Stimulated activated CD4-positive, alpha-beta T cell treated with anti-CD3 and anti-CD28 coated beads, Interleukin-1b, Interleukin-23, amount 100 ng/mL, for 1 hour (primary cell): ENCODE measurements around the gene ANGPTL7.

Source experiments
- DNase-seq, 2 donors: peaks; one replicate each; pipeline ENCODE4 v3.0.0-alpha.2; 2020; ENCODE audit warnings: low read depth in 2 of 2

The ANGPTL7 gene

DNA sequence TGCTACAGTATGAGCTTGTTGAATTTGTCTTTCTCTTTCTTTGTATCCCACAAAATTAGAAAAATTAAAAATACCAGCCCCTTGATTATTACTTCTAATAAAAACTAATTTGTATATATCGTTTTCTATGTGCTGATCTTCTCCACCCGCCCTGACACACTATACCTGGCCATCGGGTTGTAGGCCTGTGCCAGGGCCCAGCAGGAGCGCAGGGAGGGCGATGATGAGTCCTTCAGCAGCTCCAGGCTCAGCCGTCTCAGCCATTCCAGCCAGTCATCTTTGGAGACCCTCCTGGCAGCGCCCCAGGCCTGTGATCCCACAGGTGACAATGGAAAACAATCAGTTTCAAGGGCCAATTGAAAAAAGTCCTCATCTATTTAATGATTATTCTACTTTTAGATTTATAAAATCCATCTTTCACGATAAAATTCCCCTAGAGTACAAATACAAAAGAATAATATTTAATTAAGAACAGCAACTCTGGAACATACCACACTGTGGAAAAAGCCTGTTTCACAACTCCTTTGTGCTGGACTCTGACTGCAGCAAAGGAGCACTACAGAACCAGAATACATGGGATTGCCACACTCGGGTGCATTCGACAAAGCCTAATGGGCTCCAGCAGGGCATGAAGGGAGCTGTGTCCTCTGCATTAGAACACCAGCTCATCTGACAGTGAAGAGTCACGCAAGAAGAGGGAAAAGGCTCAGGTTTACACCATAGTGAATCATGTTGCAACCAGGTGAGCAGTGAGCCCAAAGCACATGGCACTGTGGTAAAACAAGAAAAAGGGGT is 15.4 kb downstream of the ANGPTL7 start:
- no peak for DNase-seq

DNA sequence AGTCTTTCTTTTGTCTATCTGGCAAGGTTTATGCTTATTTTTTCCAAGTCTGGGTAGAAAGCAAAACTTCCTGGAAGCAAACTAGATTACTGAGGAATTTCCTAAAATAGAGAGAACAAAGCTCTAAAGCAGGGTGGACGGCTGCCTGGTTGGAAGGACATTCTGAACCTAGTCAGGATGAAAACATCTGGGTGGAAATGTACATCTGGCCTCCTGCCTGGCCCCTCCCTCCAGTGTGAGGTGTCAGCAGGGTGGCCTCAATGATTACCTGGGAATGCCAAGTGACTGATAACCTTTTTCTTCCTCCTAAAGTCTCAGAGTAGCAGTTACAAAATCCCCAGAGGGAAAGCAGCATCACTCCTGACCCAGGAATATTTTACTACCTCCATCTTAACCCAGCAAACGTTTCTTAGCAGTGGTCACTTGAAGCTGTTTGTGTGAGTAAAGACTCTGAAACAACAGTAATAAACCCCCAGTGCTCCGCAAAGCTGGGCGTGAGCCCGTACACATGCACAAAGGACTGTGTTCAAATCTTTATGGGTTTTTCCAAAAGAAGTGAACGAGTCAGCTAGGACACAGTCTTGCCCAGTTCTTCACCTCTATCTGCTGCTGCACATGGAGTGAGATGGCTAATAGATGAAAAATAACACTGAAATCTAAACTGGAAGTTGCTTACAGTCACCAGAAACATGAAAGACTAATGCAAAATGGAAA is 18.9 kb downstream of the ANGPTL7 start:
- DNase-seq: no peak

DNA sequence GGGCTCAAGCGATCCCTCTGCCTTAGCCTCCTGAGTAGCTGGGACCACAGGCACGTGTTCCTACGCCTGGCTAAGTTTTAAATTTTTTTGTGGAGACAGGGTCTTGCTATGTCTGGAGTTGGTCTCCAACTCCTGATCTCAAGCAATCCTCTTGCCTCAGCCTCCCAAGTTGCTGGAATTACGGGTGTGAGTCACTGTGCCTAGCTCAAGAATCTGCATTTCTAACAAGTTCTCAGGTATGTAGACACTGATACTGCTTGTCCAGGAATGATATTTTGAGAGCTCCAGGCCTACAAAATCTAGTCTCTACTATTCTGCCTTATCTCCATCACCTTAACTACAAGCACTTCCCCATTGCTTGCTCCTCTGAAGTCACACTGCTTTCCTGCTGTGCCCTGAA is 22.3 kb downstream of the ANGPTL7 start:
- DNase-seq: no peak

DNA sequence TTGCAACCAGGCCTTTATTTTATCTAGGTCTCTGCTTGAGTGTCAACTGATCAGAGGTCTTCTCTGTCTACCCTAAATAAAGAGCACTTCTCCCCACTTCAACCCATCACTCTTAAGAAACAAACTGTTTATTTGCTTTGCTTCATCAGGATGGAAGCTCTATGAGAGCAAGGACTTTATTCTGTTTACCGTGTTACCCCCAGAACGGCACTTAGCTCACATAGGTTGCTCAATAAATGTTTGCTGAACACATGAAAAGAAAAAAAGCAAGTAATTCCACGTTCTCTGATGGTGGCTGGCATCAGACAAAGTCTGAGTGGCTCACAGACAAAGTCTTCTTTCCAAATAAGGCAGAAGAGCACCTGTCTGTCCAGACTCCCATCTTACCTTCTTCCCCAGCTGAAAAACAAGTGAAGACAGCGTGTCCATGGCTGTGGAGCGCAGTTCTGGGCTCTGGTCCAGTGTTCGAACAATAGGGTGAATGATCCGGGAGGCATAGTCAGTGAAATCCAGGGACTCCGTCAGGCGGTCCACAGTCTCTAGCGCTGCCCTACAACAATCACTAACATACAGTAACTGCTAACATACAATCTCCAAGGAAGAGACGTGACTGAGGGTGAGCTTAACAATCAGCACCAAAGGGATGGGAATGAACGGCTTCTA is 22.9 kb downstream of the ANGPTL7 start:
- no peak for DNase-seq

DNA sequence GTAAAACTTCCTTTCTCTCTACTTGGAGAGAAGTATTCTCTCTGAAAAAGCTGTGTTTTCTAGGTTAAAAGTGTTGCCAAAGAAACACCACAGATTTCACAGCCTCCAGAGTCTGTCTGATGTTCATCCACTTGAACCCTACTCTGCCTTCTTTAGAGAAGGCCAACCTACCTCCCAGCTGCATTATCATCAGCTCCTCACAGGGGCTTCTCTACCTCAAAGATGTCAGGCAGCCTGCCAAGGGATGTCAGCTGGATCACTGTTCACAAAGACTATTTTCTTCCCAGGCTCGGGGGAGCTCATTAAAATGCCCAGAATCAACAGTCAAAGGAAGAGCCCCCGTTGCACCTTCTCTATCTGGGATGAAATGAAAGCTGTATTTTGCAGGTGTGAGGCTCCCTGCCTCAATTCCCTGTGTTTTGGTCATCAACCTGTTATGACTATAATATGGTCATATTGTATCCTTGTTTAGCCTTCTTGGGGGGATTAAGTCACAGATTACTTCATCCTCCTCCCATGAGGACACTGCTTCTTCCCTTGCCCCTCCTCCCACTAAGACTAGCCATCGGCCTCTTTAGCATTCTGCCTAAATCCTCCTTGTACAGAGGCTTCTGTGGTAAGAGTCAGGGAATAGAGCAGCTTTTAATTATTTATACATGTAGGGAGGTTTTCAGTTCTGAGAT is 25.7 kb downstream of the ANGPTL7 start:
- no peak for DNase-seq

DNA sequence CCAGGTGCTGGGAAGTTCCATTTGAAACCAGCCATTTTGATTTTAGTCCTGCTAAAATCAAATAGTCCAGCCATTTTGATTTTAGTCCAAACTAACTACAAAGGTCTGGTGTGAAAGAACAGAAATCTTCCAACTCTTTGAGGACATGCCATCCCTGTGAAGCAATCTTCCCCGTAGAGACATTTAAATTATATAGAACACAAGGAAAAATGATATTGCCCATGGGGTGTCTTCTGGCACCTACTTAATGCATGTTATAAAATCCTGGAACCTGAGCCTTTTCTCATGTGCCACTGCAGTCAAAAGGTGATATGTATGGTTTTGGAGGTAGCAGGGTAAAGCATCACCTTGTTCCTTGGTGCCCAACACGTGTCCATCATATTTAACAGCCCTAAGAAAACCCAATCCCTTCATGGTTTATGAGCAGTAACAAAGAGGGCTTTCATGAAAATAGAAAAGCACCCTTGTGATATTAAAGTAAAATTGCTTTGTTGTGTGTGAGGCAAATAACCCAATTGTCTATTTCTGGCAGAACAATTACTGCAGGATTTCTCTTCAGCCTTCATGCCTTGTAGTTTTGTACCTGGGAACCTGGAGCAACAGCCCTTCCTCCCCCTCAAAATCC is 26.3 kb downstream of the ANGPTL7 start:
- no peak for DNase-seq

DNA sequence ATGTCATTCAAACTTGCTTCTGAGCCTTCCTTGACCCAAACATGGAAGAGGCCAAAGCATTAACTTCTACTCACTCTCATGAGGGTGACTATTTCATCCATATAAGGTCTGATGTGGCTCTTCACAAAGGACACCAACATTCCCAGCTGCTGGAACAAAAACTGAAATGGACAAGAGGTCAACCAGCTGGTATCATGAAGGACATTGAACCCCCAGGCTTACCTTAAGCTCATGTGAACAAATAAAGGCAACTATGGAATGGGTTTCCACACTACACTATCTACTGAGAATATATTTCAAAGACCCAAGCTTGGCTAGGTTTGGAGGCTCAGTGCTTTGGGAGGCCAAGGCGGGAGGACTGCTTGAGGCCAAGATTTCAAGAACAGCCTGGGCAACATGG is 26.9 kb downstream of the ANGPTL7 start:
- DNase-seq: no peak

DNA sequence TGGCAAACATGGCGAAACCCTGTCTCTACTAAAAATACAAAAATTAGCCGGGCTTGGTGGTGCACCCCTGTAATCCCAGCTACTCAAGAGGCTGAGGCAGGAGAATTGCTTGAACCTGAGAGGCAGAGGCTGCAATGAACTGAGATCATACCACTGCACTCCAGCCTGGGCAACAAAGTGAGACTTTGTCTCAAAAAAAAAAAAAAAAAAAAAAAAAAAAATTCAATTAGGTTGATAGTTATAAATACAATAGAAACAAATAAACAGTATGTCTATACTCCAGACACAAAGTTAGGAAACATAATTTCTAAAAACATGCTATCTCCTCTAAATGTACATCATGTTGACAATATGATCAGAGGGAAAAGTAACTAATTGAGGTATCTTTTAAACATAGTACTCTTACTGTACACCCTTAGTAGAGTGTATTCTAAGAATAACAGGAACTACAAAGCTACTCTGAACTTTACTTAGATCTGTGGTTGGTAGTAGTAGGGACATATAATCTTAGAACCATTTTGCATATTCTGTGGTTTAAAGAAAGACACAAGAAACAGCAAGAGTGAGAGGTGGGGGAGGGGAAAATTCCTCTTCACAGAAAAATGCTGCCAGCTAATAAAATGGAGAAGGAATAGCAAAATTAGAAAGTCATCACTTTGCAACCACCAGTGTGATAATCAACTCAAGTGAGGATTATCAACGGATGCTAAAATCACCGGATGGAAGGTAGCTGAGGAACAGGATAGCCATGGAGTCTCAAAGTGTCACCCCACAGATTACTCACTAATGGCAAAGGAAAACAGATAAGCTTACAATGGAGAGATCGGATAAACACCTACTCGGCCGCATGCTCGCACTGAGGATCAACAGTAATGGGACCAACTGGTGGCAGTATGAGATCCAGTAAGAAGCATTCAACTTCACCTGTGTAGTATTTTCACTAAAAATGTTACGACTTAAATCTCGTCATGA is 38.2 kb downstream of the ANGPTL7 start:
- DNase-seq: no peak

DNA sequence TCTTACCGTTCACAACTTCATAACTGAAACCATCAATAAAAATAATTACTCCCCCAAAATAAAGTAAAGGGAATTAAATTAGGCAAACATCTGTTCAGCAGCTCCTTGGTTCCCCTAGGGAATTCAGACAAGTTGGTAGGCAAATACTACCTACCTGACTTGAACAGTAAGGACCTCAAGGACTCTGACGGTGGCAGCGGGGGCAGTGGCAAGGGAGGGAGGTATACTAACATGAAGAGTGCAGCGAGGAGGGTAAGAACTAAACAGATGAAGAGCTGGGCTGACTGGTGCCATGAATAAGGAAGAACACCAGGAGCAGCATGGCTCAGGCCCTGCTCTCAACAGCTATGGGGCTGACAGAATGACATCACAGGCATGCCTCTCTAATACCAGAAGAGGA is 40.0 kb downstream of the ANGPTL7 start:
- no peak for DNase-seq

DNA sequence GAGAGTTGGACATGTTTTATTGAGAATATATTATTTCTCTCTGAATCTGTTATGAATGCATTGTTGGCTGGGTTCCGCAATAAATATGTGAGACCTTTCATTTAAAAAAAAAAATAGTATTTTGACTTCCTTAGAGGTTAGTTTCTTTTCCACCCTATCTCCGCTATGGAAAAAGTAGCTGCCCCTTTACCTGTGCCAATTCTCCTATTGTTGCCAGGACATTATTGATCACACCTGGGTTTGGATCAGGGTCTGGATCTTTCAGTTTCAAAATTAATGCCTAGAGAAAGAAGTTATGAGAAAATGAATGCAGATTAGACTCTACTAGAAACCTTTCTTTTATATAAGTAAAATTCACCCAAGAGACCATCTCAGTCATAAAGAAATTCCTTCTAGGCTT is 44.1 kb downstream of the ANGPTL7 start:
- DNase-seq: no peak

DNA sequence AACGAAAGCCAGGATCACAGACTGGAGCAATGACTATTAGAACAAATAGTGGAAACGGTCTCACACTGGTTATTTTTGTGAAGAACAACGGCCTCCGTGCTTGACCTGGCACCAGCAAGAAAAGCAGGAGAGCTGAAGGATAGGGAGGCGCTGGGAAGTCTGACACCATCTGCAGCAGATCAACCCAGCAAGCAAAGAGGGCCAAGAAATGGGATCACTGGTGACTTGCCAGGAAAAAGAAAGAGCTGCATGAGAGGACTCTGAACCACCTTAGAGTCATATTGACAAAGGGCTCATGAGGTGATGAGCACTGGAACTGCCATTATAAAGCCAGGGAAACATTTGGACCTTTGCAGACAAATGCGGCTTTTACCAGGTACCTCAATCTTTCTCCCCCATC is 48.2 kb downstream of the ANGPTL7 start:
- no peak for DNase-seq

DNA sequence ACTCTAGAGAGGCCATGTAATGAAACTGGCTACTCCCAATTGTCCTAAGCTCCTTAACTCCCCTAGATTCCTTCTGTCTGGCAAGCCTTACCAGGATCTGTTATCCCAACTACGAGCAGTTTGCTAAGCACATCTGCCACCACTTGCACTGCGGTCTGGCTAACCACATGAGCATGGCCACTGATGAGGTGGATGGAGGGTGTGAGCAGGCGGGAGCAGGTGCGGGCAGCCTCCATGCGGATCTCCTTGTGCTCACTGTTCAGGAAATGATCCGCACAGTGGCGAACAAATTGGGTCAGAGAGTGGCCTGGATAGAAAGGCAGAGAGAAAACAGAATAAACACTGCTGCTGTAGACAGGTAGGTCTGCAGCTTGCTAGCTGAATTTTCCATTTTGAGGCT is 49.2 kb downstream of the ANGPTL7 start:
- no peak for DNase-seq

DNA sequence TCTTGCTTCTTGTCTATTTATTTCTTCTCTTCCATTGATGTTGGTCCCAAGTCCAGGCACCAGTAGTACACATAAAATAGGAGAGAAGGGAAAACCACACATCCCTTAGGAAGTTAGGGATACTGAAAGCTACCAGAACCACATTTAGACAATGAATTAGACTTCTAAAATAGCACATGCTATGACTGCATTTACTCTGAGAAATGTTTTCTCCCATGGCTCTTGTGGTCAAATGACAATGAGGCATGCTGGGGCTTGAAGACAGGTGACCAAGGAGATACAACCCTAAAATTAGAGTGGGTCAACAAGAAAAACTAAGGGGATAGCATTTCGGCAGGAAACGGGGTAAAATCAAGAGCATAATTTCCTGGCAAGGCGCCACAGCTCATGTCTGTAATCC is 56.1 kb downstream of the ANGPTL7 start:
- no peak for DNase-seq
